GM21447 (cell line): ENCODE results near the gene LRTM1.

Experiments used
- ATAC-seq: cut with Tn5 transposase; IDR thresholded peaks from one replicate; pipeline ENCODE4 v1.9.1; 2021; ENCODE audit not compliant: unreplicated experiment

The LRTM1 gene

DNA sequence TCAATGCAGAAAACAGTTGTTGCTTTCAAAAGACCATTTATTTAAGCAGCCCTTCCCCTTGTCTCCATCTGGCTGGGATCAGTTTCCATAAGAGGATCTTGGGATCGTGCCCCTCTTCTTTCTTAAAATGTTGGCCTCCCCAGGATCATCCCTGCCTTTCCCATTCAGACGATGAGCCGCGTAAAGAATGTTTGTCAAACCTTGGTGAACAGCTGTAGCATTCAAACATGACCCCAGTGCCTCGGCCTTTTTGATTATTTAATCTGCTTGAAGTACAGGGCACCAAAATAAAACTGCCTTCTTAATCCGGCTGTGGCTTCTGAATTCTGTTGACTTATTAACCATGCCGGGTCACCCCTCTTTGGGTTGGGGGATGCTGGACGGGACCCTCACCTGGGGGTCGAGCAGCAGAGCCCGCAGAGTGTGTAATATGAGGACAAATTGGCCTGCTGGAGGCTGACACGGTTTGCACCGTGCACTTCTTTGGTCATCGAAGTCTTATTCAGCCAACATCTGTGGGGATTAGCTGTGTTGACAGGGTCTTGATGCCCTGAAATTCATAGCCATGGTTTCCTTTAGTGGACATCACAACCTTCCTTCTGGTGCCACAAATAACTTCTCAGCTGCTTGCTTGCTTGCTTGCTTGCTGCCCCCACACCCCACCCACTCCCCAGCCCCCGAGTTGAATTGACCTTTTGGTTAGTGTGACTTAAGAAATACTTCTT is at the start of gene LRTM1:
TSS of gene LRTM1 (minus strand) at position 14 of the 725 bp plus-strand sequence. CDS start 148 bp downstream, outside the sequence.
- ATAC-seq = no peak

DNA sequence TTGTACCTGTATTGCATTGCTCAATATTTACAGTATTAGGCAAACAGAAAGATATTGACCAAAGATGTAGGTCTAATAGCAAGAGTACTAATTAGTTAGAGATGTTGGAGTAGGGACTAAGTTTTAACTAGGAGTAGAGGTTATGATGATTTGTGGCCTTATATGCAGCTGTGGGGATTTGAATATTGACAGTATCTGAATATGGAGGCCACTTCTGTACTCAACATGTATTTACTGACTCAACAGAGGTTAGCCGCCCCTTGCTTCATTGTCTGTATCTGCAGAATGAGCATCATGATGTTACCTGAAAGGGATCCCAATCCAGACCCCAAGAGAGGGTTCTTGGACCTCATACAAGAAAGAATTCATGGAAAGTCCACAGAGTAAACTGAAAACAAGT is 49.6 kb upstream of the LRTM1 start:
- ATAC-seq = no peak

DNA sequence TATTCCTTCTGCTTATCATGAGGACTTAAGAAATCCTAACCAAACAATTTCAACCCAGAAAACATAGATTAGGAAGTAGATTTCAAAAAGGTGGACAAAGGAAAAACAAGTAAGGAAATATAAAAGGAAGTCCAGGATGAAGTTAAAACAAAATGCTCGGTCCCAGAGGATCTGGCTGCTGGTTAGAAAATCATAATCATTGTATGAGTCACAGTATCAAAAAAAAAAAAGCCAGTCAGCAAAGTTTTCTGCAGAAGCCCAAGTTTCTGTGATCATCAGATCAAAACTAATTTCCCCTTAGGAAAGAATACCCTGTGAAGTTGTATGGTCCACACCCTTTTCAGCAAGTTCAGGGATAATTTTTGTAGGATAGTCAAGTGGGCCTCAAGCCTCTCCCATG is 43.0 kb upstream of the LRTM1 start:
- ATAC-seq = no peak

- no peak for ATAC-seq
Measured at GRCh38 chr3:54969652-54970051, 41.8 kb upstream of the LRTM1 start.

GRCh38 chr3:54968546-54969172 is 40.8 kb upstream of the LRTM1 start:
- no peak for ATAC-seq

GRCh38 chr3:54967731-54968161 is 39.9 kb upstream of the LRTM1 start:
- no peak for ATAC-seq

GRCh38 chr3:54966979-54967378 is 39.1 kb upstream of the LRTM1 start:
- ATAC-seq = no peak

DNA sequence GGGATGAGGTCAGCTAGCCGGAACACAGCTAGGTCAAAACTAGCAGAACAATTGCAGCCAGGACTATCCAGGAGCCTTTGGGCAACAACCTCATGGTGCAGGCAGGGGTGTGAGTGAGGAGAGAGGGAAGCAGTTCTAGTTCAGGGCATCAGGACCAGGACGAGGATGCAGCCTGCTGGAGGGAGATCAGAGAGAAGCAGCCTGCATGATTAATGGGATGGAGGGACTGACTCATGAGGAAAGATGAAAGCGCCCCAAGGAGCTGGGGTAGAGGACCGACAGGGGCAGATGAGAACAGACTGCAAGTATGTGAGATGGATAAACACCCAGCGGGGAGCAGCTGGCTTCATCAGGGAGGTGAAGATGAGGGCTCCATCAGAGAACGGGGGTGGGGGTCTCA is 37.9 kb upstream of the LRTM1 start:
- no peak for ATAC-seq

DNA sequence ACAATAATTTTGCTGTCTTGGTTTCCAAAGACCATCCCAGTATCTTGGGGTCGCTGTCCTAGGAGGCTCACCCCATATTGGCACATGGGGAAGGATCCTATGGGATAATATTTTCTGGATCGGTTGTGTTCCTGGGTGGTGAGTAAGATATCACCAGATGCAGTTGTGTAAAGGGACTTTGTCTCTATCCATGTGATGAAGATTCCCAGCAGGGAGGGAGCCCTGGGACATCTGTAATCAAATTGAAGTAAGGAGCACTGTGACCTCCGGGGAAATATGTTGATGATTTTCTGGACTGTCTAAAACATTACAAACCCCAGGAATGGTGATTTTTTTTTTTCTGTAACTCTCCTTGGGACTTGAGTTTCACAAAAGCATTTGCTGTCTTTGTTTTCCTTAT is 36.2 kb upstream of the LRTM1 start:
- no peak for ATAC-seq

DNA sequence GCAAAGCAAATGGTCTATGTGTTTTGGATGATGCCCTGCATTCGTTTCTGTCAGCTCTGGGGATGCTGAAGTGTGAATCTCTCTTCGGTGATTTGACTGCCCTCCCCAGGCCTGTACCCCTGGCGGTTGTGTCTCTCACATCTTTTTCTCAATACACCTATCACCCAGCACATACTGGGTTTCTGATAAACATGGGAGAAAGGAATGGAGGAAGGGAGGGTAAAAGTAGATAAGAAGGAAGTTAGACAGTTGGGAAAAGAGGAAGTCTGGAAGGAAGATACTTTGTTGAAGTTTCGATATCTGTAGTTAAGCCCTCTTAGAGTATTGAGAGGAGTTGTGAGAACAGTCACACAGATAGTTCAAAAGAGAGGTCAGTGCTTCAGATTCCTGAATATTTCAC is 35.8 kb upstream of the LRTM1 start:
- ATAC-seq = no peak

DNA sequence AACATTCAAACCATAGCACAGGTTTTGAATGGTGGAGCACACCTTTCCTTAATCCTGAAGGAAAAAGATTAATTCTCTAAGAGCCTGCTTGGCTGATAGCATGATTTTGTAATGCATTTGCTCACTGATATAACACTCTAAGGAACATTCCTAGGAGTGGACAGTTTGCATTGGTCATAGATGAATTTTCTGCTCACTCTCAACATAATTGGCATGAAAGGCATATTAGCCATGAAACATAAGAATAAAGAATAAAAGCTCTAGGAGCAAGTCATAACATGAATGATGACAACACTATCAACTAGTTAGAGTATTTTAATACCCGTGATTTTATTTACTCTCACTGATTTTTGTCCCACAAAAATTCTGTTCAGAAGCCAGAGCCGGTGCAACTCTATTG is 34.3 kb upstream of the LRTM1 start:
- ATAC-seq = no peak

DNA sequence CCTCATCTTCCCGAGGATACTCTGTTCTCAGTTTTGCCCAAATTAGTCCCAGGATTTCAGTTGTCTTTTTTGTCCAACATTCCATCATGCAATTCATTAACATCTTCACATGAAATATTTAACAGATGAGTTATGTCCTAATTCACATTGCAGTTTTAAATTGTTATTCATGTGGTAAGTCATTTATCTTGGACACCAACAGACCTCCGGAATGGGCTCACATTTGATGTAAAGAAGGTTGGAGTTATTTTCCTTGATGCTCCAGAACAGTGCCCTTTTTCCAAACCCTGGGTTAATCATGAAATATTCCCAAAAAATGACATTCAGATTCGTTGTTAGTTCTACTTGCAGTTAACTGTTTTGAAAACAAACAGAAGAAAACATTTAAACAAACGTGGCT is 32.8 kb upstream of the LRTM1 start:
- ATAC-seq = no peak

DNA sequence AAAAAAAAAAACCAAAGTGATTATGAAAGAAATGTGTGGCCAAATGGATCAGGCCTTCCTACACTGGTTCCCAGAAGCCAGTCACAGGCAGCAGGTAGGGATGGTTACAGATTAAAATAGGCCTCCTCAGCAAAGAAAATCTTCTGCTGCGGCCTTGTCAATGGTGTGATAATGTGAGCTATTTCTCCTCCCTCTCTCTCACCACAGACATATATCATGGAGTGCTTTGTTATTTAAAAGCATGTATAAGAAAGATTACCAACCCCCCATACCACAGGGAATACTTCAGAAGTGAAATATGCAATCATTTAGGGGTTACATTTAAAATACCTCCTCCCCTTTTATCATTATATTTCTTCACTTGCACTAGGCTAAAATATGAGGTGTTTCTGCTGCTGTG is 32.2 kb upstream of the LRTM1 start:
- no peak for ATAC-seq

DNA sequence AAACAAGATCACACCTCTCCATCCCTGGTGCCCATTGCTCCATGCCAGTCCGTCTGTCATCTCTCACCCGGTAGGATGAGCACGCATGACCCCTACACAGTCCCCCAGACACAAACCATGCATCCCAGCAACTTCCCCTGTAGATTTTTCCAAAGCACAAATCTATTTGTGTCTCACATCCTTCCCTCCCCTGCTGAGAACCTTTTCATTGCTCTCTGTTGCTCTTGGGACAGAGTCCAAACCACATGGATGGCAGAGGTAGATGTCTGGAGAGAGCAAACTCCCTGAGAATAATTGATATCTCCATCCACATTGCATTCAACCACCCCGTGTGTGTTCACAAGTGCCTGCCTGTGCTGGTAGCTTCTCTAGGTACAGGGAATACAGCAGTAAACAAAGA is 29.9 kb upstream of the LRTM1 start:
- ATAC-seq = no peak

DNA sequence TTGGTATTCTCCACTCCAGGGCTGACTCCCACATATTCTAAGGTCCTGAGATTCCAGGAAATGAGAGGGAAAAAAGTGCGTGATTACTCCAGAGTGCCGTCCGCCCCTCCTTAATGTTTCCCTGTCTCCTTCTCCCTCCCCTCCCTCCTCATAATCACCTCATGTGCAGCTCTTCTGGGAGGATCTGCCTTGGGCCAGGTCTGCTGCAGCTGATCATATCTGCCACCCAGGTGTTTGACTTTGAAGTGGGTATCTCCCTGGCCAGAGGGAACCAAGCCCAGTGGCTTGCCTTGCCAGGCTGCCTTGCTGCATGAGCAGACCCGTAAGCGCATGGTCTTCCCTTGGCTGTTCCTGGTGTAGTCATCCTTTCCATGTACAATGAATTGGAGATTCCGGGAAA is 28.1 kb upstream of the LRTM1 start:
- ATAC-seq = no peak

GRCh38 chr3:54955496-54955895 is 27.6 kb upstream of the LRTM1 start:
- ATAC-seq = no peak

DNA sequence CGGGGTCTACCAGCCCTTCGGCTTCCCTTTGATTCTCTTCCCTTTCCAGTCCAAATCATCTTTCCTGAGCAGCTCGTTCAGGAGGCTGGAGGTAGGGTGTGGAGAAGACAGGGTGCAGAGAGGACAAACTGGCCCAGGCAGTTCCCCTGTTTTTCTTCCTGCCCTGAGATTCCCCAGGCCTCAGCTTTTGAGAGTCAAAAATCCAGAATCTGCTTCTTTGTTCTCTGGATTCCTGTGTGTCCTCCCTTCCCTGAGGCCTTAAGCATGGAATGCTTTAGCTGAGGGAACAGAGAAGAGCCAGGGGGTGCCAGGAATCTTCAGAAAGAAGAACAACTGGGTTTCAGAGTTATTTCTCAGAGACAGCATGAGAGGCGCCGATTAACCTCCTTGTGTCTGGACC is 26.7 kb upstream of the LRTM1 start:
- no peak for ATAC-seq

GRCh38 chr3:54954022-54954421 is 26.2 kb upstream of the LRTM1 start:
- no peak for ATAC-seq

- ATAC-seq = no peak
Measured at GRCh38 chr3:54951405-54951804, 23.5 kb upstream of the LRTM1 start.

GRCh38 chr3:54950391-54951003 is 22.6 kb upstream of the LRTM1 start:
- no peak for ATAC-seq

- no peak for ATAC-seq
Measured at GRCh38 chr3:54949491-54950044, 21.7 kb upstream of the LRTM1 start.
